HG03159 (cell line): Measurements from ENCODE around the gene IL3.
"Not testable (repeated sequence)": the region's sequence is repeated elsewhere in the genome, so short reads cannot be mapped to it uniquely, and the experiment has no call there.

Experiments
- ATAC-seq: cut with Tn5 transposase; IDR thresholded peaks from one replicate; pipeline ENCODE4 v1.9.1; 2021; ENCODE audit warnings: mild to moderate bottlenecking, moderate library complexity; ENCODE audit not compliant: unreplicated experiment

Gene IL3

DNA sequence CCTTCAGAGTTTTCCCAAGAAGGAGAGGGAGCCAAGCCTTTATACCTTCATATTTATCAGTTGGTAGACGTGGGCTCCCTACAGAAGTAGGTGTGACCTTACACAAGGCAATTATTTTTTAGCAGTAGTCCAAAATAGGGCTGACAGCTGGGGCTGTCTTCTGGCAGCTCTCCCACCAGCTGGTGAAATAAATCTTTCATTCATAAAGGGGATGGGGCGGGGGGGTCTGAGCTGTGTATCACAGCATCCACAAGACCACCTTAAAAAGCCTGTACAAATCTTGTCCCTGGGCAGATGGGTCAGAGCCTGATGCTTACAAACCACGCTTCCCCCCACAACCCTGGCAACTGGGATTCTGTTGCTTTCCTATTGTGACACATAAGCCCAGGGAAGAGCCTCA, 32.8 kb downstream of the IL3 start:
- ATAC-seq: no peak

DNA sequence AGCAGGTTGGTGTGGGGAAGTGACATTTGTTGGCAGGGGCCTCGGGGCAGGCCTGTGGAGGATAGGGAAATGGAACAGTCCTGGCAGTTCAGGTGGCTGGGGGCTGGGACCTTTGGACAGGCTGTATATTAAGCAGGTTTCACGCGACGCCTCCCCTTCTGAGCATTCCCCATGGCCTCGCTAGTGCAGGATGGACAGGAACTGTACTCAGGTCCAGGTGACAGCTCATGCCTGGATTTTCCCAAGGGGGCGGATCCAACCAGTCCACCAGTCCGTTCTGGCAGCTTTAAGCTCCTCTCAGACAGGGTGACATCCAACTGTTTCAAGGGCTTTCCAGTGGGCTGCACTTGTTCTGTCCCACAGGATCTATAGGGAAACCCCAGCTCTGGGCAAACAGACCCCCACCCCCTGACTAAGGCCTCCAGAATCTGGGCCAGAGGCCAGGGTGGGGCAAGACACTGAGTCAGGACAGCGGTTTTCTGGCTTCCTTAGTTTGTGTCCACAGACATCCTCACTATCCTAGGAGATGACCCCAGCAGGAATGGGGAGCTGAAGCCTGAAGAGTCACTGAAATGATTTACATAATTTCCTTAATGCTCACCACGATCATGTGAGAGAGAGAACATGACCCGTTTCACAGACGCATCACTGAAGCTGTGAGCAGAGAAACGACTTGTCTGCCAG, 34.1 kb downstream of the IL3 start:
- no peak for ATAC-seq

DNA sequence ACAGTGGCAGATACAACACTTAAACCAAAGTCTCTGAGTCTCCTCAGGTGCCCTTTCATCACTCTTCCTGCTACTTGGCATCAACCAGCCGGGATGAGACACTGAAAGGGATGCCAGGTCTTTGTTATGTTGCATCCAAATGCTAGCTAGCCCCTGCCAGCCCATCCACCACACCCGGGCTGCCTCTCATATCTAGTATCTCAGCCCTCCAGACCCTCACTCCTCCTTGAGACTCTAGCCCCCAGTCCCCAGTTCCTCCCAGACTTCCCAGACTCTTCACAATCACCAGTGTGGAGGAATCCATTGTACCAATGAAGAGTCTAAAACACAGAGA, 34.6 kb downstream of the IL3 start:
- no peak for ATAC-seq

DNA sequence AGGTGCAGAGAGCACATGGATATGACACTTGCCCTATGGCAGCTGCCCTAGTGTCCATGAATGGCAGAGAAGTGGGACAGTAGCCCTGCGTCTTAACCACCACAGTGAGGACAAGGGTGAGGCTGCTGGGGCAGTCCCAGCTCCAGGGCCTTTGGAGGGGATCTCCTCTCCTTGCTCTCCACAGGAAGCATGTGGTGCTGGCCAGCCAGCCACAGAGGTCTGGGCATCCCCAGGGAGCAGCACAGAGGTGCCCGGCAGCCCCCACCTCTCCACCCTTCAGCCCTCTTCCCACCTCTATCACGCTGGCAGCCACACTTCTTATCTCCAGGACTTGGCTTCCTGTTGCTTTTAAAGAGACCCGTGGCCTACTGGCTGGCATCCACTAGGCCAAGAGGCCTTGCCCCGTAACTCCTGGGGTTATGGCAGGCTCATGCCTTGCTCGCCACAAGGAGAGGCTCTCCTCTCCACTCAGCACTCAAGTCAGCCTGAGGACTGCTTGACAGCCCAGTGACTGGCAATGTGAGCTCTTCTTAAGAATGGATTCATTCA, 35.0 kb downstream of the IL3 start:
- ATAC-seq: no peak

DNA sequence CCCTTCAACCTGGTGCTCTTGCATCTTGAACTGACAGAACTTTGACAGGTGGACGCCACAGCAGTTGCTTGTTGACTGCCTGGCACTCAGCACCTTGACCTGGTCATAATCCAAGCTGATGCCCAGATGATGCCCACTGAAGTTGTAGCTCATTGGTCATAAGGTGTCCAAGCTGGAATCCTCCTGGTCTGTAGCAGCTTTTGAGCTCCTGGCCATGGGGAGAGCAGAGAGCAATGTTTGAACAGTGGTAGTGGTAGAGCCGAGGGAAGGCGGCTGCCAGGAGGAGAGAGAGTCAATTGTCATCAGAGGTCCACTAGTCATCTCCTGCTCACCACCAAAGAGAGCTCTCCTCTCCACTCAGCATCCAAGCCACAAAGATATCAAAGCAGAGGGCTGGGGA, 36.4 kb downstream of the IL3 start:
- ATAC-seq: no peak

DNA sequence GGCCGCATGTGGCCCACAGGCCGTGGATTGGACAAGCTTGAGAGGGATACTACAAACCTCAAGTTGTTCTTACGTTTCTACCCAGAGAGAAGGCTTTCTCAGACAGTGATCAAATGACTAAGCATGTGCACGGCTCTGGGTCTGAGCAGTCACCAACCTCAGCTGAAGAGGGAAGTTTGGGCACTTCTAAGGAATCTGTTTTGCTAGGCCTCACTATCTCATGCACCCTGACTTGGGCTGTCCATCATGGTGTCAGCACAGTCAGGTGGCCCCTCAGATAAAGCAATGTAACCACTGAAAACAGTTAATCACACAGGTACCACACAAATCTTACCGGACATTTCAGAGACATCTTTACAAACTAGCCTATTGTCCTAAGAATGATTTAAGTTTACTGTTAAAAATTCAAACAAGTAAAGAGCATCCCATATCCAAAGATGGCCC, 37.7 kb downstream of the IL3 start:
- peak; percentile 24 for ATAC-seq

DNA sequence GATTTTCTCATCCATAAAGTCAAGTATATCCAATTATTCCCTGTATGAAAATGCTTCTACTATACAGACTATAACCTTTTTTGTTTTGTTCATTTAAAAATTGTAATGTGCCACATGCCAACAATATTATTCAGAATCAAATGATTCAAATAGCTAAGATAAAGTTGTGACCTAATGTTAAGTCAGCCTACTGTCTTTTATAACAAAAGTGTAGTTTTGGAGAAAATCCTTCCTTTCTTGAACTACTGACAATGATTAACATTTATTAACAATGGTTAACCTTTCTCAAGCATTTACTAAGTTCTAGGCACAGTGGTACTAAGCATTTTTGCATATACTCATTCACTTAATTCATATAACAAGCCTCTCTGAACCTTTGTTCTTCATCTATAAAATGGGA, 38.2 kb downstream of the IL3 start:
- ATAC-seq: no peak

DNA sequence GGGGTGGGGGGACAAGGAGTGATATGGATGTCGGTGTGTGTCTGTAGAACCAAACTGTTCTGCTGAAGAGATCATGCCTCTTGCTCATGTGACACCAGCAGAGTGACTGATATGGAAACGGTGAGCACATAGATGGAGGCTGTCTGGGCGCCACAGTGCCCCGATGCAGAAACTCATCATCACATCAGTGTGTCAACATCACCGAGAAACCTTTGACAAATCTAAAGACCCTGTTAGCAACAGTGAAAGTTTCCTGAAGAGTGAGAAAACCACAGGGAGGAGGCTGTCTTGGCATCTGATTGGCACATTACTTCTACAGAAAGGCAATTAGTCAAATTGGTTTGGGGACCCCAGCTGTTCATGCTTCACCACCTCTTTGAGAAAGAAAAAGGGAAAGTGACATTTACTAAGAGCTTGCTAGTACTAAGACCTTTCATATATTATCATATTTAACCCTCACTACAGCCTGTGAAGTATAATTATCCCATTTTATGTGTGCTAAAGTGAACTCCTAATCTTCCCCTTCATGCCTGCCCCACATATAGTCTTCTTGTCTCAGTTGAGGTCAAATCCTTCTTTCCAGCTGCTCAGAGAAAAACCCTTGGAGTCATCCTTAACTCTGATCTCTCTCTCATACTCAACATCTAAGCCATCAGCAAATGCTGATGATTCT, 38.8 kb downstream of the IL3 start:
- peak; percentile 45 for ATAC-seq

DNA sequence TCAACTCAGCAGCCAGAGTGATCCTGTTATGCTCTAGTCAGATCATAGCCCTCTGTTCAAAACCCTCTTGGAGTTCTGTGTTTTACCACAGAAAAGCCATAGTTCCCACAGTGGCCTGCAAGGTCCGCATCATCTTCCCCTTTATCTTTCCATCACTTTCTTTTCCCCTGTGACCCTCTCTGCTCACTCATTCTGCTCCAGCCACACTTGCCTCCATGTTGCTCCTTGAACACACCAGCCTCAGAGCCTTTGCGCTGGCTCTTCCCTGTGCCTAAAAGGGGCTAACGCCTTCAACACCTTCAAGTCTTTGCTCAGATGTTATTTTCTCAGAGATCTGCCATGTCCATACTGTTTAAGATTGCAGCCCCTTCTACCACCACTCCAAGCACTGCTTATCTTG, 39.5 kb downstream of the IL3 start:
- ATAC-seq: no peak

DNA sequence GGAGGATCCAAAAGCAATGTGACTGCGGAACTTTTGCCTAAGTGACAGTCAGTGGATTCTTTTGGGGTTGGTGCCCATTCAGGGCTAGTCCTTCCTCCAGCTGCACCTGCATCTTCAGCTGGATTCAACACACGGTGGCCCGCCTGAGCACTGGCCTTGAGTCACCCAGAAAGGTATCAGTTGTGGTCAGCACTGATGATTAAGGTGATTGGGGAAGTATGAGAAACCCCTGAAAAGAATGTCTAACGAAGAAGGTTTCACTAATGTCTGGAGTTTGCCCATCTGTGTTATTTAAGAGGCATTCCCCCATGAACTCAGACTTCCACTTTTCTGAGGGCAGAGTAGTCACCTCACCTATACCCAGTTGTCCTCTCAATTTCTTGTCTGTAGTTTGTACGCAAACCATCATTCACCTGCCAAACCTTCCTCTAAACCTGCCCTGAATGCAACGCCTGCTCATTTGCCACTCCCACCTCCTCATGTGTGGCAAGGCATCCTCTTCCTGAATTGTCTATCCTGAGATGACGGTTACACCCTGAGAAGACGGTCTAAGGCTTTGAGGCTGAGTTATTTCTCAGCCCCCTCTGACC, 40.3 kb downstream of the IL3 start:
- ATAC-seq: peak; percentile 31

DNA sequence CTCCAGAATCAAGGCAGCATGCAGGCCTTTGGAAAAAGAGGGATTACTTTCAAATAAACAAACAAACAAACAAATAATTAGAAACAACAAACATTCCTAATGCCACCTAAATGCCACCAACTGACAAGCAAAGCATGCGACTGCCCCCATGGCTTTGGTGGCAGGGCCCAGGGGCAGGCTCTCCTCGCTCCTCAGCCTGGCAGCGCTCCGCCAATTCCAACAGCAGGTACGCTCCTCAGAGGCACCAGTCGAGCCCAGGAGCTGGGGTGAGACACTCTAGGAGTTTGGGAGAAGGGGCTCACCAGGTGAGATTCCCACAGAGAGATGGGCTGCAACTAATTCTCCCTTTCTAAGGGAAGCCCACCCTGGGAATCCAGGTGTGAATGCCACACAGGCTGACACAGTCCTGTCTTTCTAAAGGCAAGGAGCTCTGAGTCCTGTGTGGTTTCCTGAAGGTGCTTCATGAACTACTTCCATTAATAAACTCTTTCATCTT, 41.0 kb downstream of the IL3 start:
- no peak for ATAC-seq

DNA sequence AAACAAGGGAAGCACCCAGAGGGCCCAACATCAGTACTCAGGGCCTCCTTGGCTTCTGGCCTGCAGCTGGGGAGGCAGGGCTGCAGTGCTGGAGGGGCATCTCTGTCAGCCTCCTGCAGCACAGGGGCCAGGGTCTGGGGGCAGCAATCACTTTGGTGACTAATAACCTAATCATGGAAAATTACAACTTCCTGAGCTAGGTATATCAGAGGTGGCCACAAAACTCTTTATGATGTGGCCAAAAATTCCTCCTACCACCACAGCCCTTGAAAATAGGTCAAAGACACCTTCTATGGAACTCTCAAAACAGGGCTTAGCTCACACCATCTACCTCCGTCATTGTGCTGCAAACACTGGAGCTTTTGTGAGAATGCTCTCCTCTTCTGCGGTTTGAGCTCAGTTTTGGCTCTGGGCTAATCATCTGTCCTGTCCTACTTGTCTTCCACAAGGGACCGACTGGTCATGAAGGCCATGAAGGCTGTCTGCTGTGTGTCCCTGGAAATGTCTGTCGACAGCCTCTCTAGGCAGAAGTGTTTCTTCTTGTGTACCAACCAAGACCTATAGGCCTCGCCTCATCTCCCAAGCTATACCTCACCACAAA, 41.7 kb downstream of the IL3 start:
- no peak for ATAC-seq

DNA sequence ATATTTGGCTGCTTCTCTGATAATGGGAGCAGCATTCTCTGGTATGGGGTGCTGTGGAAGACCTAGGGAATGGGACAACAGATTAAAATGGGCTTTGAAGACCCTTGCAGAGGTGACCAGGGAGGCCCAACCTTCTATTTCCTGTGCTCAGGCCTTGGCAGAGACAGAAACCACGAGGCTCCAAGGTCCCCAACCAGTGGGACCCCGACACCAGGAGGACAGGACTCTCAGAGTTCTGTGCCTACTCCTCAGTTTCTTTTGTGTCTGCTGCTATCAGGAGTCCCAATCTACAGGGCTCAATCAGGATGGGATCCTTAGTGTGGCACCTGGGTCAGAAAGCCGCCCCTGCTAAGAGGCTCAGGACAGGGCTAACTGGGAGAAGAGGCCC, 42.5 kb downstream of the IL3 start:
- ATAC-seq: no peak

DNA sequence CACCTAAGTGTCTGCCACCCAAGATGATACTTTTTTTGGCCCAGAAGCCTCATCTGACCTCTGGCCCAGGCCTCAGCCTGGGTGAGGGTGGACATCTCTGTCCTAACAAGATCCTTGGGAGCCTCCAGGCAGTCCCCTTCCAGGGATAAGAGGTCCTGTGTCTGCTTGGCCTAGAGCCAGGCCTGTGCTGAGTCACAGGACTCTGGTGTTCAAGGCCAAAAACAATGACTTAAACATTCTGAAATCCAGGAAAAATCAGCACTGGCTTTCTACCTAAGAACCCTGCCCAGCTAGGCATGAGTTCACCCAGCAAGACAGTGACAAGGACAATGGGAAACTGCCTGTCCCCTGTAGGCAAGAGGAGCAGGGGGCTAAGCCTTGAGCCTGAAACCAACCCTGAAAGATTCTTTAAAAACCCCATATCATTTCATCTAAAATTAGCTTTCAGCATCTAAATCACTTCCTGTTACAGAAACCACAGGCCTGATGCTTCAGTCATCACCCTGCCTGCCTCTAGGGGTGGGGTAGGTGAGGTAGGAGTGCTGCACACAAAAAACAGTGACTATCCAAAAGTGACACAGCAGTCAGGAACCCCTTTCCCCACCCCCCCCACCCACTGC, 43.0 kb downstream of the IL3 start:
- ATAC-seq: peak; percentile 70

DNA sequence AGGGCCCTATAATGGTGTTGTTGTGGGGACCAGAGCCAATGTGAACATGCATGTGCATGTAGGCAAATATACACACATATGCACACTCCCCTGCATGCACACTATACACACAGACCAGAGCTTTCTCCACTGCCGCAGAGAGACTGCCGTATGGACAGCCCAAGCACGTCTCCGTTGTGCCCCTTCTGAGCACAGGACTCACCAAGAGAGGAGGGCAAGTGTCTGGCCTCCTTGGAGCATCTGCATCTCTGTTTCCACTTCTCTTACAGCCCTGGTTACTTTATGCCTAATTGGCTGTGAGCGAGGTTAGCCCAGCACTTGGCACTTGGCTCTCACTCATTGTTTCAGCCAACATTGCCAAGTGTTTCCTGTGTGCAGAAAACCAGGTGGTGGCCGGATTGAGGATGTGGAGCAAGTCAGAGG, 43.5 kb downstream of the IL3 start:
- peak; percentile 14 for ATAC-seq

DNA sequence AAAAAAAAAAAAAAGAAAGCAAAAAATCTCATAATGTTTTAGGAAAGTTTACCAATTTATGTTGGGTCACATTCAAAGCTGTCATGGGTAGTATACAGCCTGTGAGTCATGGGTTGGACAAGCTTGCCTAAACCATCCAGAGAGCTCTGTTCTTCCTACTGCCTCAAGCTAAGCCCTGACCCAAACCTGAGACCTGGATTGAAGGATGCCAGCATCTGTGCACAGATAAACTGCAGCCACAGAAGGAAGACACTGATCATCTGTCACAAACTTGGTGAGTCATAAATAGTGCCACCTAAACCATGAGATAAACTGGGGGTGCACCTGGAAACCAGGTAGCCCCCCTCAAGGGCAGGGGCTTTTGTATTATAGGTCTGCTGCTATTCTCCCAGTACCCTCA, 44.1 kb downstream of the IL3 start:
- ATAC-seq: no peak

DNA sequence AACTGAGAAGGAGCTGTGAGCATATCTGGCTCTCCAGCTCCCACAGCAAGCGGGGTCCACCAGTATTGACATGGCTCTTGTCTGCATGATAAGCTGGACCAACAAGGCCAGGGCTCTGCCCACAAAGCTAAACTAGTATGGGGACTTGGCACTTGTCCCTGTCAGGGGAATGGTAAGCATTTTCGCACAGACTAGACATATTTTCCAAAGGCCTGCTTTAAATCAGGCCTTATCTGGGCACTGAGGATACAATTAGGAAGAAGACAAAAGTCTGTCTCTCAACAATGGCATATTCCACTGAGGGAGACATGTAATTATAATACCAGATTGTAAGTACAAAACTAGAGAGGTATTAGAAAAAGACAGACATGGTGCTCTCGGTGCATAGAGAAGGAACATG, 45.2 kb downstream of the IL3 start:
- no peak for ATAC-seq

DNA sequence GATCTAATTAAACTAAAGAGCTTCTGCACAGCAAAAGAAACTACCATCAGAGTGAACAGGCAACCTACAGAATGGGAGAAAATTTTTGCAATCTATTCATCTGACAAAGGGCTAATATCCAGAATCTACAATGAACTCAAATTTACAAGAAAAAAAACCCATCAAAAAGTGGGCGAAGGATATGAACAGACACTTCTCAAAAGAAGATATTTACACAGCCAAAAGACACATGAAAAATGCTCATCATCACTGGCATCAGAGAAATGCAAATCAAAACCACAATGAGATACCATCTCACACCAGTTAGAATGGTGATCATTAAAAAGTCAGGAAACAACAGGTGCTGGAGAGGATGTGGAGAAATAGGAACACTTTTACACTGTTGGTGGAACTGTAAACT, 48.0 kb downstream of the IL3 start:
- not testable (repeated sequence) for ATAC-seq

DNA sequence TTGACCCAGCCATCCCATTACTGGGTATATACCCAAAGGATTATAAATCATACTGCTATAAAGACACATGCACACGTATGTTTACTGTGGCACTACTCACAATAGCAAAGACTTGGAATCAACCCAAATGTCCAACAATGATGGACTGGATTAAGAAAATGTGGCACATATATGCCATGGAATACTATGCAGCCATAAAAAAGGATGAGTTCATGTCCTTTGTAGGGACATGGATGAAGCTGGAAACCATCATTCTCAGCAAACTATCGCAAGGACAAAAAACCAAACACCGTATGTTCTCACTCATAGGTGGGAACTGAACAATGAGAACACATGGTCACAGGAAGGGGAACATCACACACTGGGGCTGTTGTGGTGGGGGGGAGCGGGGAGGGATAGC, 48.5 kb downstream of the IL3 start:
- not testable (repeated sequence) for ATAC-seq

DNA sequence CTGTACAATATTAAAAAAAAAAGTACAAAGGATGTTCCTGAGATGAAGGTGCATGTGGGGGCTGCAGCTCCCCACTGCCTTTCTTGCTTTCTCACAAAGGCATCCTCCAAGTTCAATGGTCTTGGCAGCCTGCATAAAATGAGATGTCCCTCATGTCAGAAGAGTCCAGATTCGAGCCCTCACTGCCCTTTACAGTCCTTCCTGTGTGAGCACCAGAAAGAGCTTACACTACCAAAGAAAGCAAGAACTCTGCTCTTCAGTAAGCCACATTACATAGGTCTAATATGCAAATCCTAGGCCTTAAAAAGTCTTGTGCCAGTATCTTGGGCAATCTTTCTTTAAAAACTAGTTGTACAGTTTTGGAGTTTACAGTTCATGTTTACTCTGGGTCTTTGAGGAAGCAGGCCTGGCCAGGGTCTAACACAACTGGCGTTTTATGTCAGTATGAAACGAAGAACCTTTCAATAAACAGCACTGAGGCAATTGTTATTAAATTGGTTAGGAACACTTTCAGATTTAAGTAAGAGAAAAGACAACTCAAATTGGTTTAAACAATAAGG, 49.1 kb downstream of the IL3 start:
- ATAC-seq: no peak

DNA sequence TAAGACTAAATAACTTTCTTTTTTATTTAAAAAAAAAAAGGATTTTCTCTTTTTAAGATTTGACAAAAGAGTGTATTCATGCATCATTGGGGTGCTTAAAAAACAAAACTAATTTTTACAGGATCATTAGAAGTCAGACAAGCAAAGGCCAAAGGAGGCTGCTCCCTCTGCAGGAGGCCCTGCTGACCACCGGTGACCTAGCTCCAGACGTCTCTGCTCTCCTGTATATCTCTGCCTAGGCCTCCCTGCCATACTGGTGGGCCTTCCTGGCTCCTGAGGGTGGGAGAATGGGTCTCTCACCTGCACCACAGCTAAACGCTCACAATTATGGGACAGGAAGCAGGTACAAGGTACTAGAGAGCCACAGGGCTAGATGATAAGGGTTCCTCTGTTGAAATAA, 49.7 kb downstream of the IL3 start:
- ATAC-seq: no peak
